Right lobe of liver (tissue), 6 donors: Measurements from ENCODE around the gene DHRS9. TPM values are rescaled to one million over a fixed set of nuclear protein-coding genes. Genes with fewer than 3 reads are reported as not detected.

Experiments used
- ATAC-seq, 4 donors: fragments of 200-7000 bp; cut with Tn5 transposase; one replicate each; pipeline ENCODE4 v1.9.1; 2020; ENCODE audit warnings: mild to moderate bottlenecking in 4 of 4, moderate library complexity in 4 of 4
- DNase-seq, 3 donors: peaks; one replicate each; pipeline ENCODE4 v3.0.0-alpha.2; 2020
- H3K27ac ChIP-seq, 3 donors: fragments of 200-600 bp; one replicate each; pipeline ENCODE4 v1.8.0; 2022
- H3K27me3 ChIP-seq, 2 donors: fragments of 200-600 bp; one replicate each; pipeline ENCODE4 v1.8.0; 2022
- H3K36me3 ChIP-seq, 4 donors: fragments of 200-600 bp; sonication (generic) in 1 of 4; one replicate each; pipeline versions ENCODE4 v1.5.1 to v1.8.0; 2017 to 2022; ENCODE audit warnings: control low read depth in 1 of 4
- H3K4me1 ChIP-seq, 4 donors: fragments of 200-600 bp; sonication (generic) in 1 of 4; one replicate each; pipeline versions ENCODE4 v1.5.1 to v1.8.0; 2017 to 2022; ENCODE audit warnings: control low read depth in 1 of 4
- H3K4me3 ChIP-seq, 3 donors: fragments of 200-600 bp; one replicate each; pipeline ENCODE4 v1.8.0; 2022
- H3K9me3 ChIP-seq, 4 donors: fragments of 200-600 bp; sonication (generic) in 1 of 4; one replicate each; pipeline versions ENCODE4 v1.5.1 to v1.8.0; 2017 to 2022; ENCODE audit warnings: control low read depth in 1 of 4
- POLR2A ChIP-seq: fragments of 450-650 bp; IDR thresholded peaks from one replicate; pipeline ENCODE4 v1.6.1; 2017; ENCODE audit warnings: antibody characterized with exemption, mild to moderate bottlenecking
- WGBS: methylation state at CpG from one replicate; pipeline ENCODE4 v1.1.6; 2018; ENCODE audit warnings: low coverage, low lambda C conversion rate; ENCODE audit not compliant: insufficient coverage; ENCODE audit errors: missing lambda C conversion rate; 5-methylcytosine and 5-hydroxymethylcytosine counted together
- intact Hi-C, 2 donors: fragments of 100-400 bp; cut with DNase I; formaldehyde crosslinking; loops; one replicate each; pipeline versions ENCODE4 v1.11.2 to v1.14.1; 2022
- long read RNA-seq: library from polyadenylated mRNA; unstranded; transcript quantifications from one replicate; pipeline ENCODE4 v2.0.0, GENCODE V29; 2019
- total RNA-seq, 6 experiments: library from RNA; depleted of rRNA in 2 of 6; stranded (reverse); fragments of >200 nt in 2 of 6; fragmentation: NEBNext Ultra II Directional in 3 of 6; extraction: Animal tissue kit (Norgen Biotek cat#: 25700) in 3 of 6; gene quantifications; one replicate each; pipeline versions ENCODE4 v1.1.0 to v1.2.4, GENCODE V29; 2016 to 2023
- TF ChIP-seq, protein P1 (sequence below), 4 donors: fragments of 200-600 bp in 3 of 4; fragments of 450-650 bp in 1 of 4; IDR thresholded peaks; one replicate each; pipeline versions ENCODE4 v1.5.1 to v1.8.0; 2016 to 2022; ENCODE audit warnings: antibody characterized with exemption in 4 of 4, mild to moderate bottlenecking in 2 of 4
- donor health status: DM: no; HTN: yes; CAD: no.
- donor health status: DM: no; HTN: no; CAD: no.
- donor health status: DM: no; HTN: no; CAD: no.
- donor health status: DM: no; HTN: yes; CAD: no.
- donor health status: DM: no; HTN: yes; CAD: no.

The DHRS9 gene
- total RNA-seq = 1 to 10 TPM in 2 of 6 experiments, under 1 TPM in 4; 0.29 to 1.2 (median 0.55) TPM
- long read RNA-seq, partial matches to known transcripts = 1 of 1 reads
- long read RNA-seq, other reads (novel, unspliced or antisense) = 0 of 1 reads

DNA sequence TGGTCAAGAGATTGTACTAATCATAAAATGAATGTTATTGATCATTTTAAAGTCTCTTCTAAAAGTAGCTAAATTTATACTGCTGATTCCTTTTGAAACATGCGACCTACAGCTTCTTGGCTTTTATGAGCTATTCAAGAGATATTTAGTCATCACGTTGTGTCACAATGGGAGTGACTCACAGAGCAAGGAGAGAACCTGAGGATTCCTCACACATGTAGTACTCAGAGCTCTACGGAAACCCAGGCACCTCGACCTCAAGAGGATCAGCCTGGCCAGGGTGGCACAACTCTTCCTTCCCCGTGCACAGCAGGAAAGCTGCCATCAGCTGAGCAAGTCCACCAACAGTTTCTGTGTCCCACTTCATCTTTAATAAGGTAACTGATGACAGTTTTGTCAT, at the start of gene DHRS9:
DHRS9 (plus strand) TSS at position 223 of the 400 bp plus-strand sequence. CDS start 12,019 bp downstream, outside the sequence.
- 67% methylated on average over 4 of the region's 5 CpGs for WGBS
- peak in 1 of 4 donors; percentile 6 for ATAC-seq
- H3K4me1 ChIP-seq = peaks cover 0 to 44% (median 6%) of the 10 kb centered on the region in 4 donors
- no peak within 1 kb of the TSS for H3K4me3 ChIP-seq
- no peak within 1 kb of the TSS for H3K27ac ChIP-seq
- intact Hi-C loops = no loop called here
- H3K36me3 ChIP-seq = no peaks in the 10 kb centered on the region
- no peaks in the 10 kb centered on the region for H3K27me3 ChIP-seq
- no peaks in the 10 kb centered on the region for H3K9me3 ChIP-seq
- TF ChIP-seq POLR2A = no peak
- DNase-seq = no peak

DNA sequence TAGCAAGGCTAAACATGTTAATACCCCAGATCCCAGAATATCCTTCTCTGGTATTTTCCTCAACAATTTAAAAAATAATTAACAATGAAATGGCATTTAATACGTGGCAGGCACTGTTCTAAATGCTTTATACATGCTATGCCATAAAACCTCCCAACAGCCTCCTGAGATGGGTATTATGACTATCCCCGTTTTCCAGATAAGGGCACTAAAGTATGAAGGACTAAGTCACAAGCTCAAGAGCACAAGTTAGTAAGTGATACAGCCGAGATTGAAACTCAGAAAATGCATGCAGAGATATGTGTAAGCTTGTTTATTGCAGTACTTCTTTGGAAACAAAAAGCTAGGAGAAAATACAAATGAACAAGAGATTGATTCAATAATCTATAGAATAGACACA, 46.2 kb upstream of the DHRS9 start:
- no peaks in the 10 kb centered on the region for H3K27me3 ChIP-seq
- TF ChIP-seq, protein P1, sequence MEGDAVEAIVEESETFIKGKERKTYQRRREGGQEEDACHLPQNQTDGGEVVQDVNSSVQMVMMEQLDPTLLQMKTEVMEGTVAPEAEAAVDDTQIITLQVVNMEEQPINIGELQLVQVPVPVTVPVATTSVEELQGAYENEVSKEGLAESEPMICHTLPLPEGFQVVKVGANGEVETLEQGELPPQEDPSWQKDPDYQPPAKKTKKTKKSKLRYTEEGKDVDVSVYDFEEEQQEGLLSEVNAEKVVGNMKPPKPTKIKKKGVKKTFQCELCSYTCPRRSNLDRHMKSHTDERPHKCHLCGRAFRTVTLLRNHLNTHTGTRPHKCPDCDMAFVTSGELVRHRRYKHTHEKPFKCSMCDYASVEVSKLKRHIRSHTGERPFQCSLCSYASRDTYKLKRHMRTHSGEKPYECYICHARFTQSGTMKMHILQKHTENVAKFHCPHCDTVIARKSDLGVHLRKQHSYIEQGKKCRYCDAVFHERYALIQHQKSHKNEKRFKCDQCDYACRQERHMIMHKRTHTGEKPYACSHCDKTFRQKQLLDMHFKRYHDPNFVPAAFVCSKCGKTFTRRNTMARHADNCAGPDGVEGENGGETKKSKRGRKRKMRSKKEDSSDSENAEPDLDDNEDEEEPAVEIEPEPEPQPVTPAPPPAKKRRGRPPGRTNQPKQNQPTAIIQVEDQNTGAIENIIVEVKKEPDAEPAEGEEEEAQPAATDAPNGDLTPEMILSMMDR (IDR thresholded peaks at IDR 0.05) = no peak
- no peak for TF ChIP-seq POLR2A
- WGBS = 55% methylated on average over 3 of the region's 3 CpGs
- H3K4me3 ChIP-seq = no peak overlapping the region
- H3K36me3 ChIP-seq = peaks cover 0 to 3% (median under 1%) of the 10 kb centered on the region in 4 donors
- DNase-seq = no peak
- no peak overlapping the region for H3K27ac ChIP-seq
- no peaks in the 10 kb centered on the region for H3K9me3 ChIP-seq
- no peak for ATAC-seq
- intact Hi-C loops = no loop called here
- peaks cover 0 to 44% (median 5%) of the 10 kb centered on the region in 4 donors for H3K4me1 ChIP-seq

DNA sequence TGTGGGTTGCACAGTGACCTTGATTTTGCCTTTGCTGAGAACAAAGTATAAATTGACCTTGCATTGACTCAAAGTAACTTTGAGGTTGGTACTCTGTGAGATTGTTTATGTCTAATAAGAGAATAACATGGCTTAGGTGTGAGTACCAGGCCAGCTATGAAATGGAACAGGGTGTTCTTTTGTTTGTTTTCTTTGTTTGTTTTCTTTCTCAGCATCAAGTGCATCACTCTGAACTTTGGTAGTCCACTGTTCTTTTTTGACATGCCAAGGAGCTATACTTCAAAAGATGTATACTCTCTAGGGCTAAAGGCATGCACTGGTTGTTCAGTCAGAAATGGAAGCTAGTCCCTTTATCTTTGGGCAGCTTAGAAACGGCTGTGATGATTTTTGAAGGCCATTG, 43.3 kb upstream of the DHRS9 start:
- intact Hi-C loops = no loop called here
- no peaks in the 10 kb centered on the region for H3K9me3 ChIP-seq
- H3K4me1 ChIP-seq = peaks cover 0 to 50% (median 5%) of the 10 kb centered on the region in 4 donors
- H3K36me3 ChIP-seq = peaks cover 0 to 3% (median 0%) of the 10 kb centered on the region in 4 donors
- peak; percentile 46 to 73 (median 60) for ATAC-seq
- no peaks in the 10 kb centered on the region for H3K27me3 ChIP-seq
- H3K27ac ChIP-seq = peak overlapping the region in 2 of 3 donors; percentile 47 to 96
- DNase-seq = no peak
- TF ChIP-seq POLR2A = no peak
- TF ChIP-seq, protein P1 (IDR thresholded peaks at IDR 0.05) = no peak
- WGBS = 18% methylated on average over 1 of the region's 1 CpG
- H3K4me3 ChIP-seq = no peak overlapping the region

DNA sequence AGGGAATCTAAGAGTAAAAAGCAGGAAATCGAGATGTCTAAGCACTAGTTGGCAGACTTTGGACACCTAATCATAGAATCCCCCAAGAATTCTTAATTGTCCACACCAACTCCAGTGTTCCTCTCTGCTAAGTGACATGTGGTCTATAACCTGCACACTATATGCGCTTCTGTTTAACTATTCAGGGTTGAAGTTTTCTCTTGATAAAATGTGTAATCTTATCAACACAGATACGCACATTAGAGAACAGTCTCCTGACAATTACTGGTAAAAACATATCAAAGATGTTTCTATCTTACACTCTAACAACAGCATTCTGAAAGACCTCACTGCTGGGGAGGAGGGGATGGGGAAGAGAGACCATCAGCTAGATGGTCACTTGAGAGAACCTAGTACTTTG, 42.1 kb upstream of the DHRS9 start:
- peaks cover 0 to 3% (median 0%) of the 10 kb centered on the region in 4 donors for H3K36me3 ChIP-seq
- TF ChIP-seq POLR2A = no peak
- TF ChIP-seq, protein P1 (IDR thresholded peaks at IDR 0.05) = no peak
- intact Hi-C loops = no loop called here
- H3K4me3 ChIP-seq = no peak overlapping the region
- H3K9me3 ChIP-seq = no peaks in the 10 kb centered on the region
- no peaks in the 10 kb centered on the region for H3K27me3 ChIP-seq
- 57% methylated on average over 3 of the region's 3 CpGs for WGBS
- ATAC-seq = no peak
- DNase-seq = no peak
- peaks cover 0 to 60% (median 8%) of the 10 kb centered on the region in 4 donors for H3K4me1 ChIP-seq
- H3K27ac ChIP-seq = peak overlapping the region in 2 of 3 donors; percentile 74 to 96

DNA sequence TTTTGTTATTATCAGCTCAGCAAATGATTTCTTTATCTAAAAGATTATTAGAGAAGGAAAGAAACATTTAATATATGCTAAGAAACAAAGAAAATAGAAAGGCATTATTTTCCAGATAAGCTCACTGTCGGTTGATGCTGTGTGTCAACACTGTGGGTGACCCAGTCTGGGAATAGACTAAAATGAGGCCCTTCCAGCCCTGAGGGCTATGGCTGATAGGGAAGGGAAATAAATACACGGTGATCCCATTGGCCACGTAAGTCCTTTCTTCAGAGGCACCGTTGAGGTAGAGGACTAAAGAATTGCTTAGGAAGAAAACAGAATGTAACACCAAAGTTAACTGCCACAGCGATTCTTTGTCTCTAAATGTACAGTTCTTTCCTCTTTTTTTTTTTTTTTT, 40.0 kb upstream of the DHRS9 start:
- peak overlapping the region in 2 of 3 donors; percentile 74 to 96 for H3K27ac ChIP-seq
- ATAC-seq (peak; percentile 41 to 59 (median 48)), DNase-seq (no peak)
- H3K4me1 ChIP-seq = peaks cover 0 to 59% (median 7%) of the 10 kb centered on the region in 4 donors
- peak overlapping the region in 2 of 3 donors; percentile 61 to 65 for H3K4me3 ChIP-seq
- WGBS = 25% methylated on average over 5 of the region's 5 CpGs
- intact Hi-C loops = no loop called here
- no peaks in the 10 kb centered on the region for H3K36me3 ChIP-seq
- H3K27me3 ChIP-seq = no peaks in the 10 kb centered on the region
- no peak for TF ChIP-seq POLR2A
- TF ChIP-seq, protein P1 (IDR thresholded peaks at IDR 0.05) = no peak
- H3K9me3 ChIP-seq = no peaks in the 10 kb centered on the region
